ENCODE measurements around the gene RHOC.

Gene RHOC

GRCh38 chr1:112676543-112676942 lies 30.4 kb downstream of the RHOC start:
- no peak for DNase-seq

- no peak for DNase-seq
Observed at GRCh38 chr1:112675728-112676381, 31.1 kb downstream of the RHOC start.

- no peak for DNase-seq
Observed at GRCh38 chr1:112674986-112675727, 31.8 kb downstream of the RHOC start.

GRCh38 chr1:112674440-112674985 lies 32.4 kb downstream of the RHOC start, which contains the start of gene MOV10:
TSS of gene MOV10 (plus strand) at chr1:112674659. CDS start at chr1:112674913, 254 bp downstream.
- peak; percentile 47 for DNase-seq

GRCh38 chr1:112673592-112674439 lies 33.1 kb downstream of the RHOC start:
- DNase-seq, result peak; percentile 46

- no peak for DNase-seq
Observed at GRCh38 chr1:112672842-112673241, 34.1 kb downstream of the RHOC start.

GRCh38 chr1:112672009-112672408 lies 34.9 kb downstream of the RHOC start:
- no peak for DNase-seq

GRCh38 chr1:112666946-112667345 lies 40.0 kb downstream of the RHOC start:
- no peak for DNase-seq

- DNase-seq, result no peak
Observed at GRCh38 chr1:112665857-112666256, 41.1 kb downstream of the RHOC start.

GRCh38 chr1:112651205-112651604 lies 55.7 kb downstream of the RHOC start:
- DNase-seq, result no peak

Data from DMS 273 treated with DMSO at 0.1 percent for 48 hours (cell line).